Measurements from ENCODE around the gene CNOT9. TPM values are rescaled to one million over a fixed set of nuclear protein-coding genes. Genes with fewer than 3 reads are reported as not detected.

Gene CNOT9
- total RNA-seq, 1 donor from 2014 or later = 89.2 TPM

DNA sequence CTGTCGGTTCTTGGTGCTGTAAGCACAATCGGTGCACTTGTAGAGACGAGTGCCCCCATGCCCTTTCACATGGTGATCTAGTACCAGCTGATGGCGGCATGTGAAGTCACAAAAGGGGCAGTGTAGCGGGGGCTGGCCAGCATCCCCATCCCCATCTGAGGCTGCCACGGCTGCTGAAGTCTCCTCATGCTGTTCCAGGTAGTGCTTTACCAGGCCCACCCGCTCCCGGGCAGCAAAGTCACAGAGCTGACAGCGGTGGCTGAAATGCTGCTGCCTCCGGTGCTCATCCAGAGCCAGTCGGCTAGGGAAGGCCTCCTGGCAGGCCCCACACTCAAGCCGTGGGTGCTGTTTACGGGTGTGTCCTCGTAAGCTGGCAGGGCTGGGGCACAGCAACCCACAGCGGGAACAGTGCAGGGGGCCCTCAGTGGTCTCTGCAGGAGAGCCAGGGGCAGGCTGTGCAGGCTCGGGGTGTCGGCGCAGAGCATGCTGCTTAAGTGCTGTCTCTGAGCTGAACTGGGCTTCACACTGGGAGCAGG is 73.5 kb downstream of the CNOT9 start:
- H3K4me3 Mint-ChIP-seq = no peak overlapping the region
- H3K4me1 Mint-ChIP-seq = no peaks in the 10 kb centered on the region
- DNase-seq (ENCODE audit: low read depth, low spot score) = no peak
- no peaks in the 10 kb centered on the region for H3K27me3 Mint-ChIP-seq (ENCODE audit: low read depth)
- no peak overlapping the region for H3K27ac Mint-ChIP-seq (ENCODE audit: unreplicated experiment)
- TF ChIP-seq CTCF (conservative IDR thresholded peaks at IDR 0.05) = no peak
- peaks cover 14% of the 10 kb centered on the region for H3K36me3 Mint-ChIP-seq (ENCODE audit: low read depth)
- H3K9me3 Mint-ChIP-seq = no peaks in the 10 kb centered on the region

- TF ChIP-seq CTCF (conservative IDR thresholded peaks at IDR 0.05) = no peak
- H3K4me1 Mint-ChIP-seq = no peaks in the 10 kb centered on the region
- DNase-seq (ENCODE audit: low read depth, low spot score) = no peak
- H3K4me3 Mint-ChIP-seq = no peak overlapping the region
- no peak overlapping the region for H3K27ac Mint-ChIP-seq (ENCODE audit: unreplicated experiment)
- peaks cover 11% of the 10 kb centered on the region for H3K36me3 Mint-ChIP-seq (ENCODE audit: low read depth)
- H3K27me3 Mint-ChIP-seq (ENCODE audit: low read depth) = no peaks in the 10 kb centered on the region
- H3K9me3 Mint-ChIP-seq = no peaks in the 10 kb centered on the region
These were observed 74.1 kb downstream of the CNOT9 start for GRCh38 chr2:218642786-218643185.

GRCh38 chr2:218643751-218644310 is 75.2 kb downstream of the CNOT9 start:
- Mint-ChIP-seq H3K27ac (ENCODE audit: unreplicated experiment) (no peak overlapping the region), H3K4me1 (no peaks in the 10 kb centered on the region), H3K27me3 (ENCODE audit: low read depth) (no peaks in the 10 kb centered on the region), H3K4me3 (no peak overlapping the region), H3K36me3 (ENCODE audit: low read depth) (peaks cover 10% of the 10 kb centered on the region), H3K9me3 (no peaks in the 10 kb centered on the region)
- DNase-seq (ENCODE audit: low read depth, low spot score) = no peak
- no peak for TF ChIP-seq CTCF (conservative IDR thresholded peaks at IDR 0.05)

GRCh38 chr2:218644721-218645120 is 76.1 kb downstream of the CNOT9 start:
- Mint-ChIP-seq H3K36me3 (ENCODE audit: low read depth) (peaks cover 10% of the 10 kb centered on the region), H3K27ac (ENCODE audit: unreplicated experiment) (peak overlapping the region; percentile 45), H3K9me3 (no peaks in the 10 kb centered on the region), H3K4me1 (no peaks in the 10 kb centered on the region), H3K27me3 (ENCODE audit: low read depth) (no peaks in the 10 kb centered on the region), H3K4me3 (no peak overlapping the region)
- TF ChIP-seq CTCF (conservative IDR thresholded peaks at IDR 0.05) = no peak
- DNase-seq (ENCODE audit: low read depth, low spot score) = no peak

GRCh38 chr2:218645126-218645525 is 76.5 kb downstream of the CNOT9 start:
- H3K9me3 Mint-ChIP-seq = no peaks in the 10 kb centered on the region
- H3K27ac Mint-ChIP-seq (ENCODE audit: unreplicated experiment) = no peak overlapping the region
- DNase-seq (ENCODE audit: low read depth, low spot score) = no peak
- no peaks in the 10 kb centered on the region for H3K27me3 Mint-ChIP-seq (ENCODE audit: low read depth)
- no peak overlapping the region for H3K4me3 Mint-ChIP-seq
- peaks cover 10% of the 10 kb centered on the region for H3K36me3 Mint-ChIP-seq (ENCODE audit: low read depth)
- TF ChIP-seq CTCF (conservative IDR thresholded peaks at IDR 0.05) = no peak
- no peaks in the 10 kb centered on the region for H3K4me1 Mint-ChIP-seq

Other genes starting within 250 kb of the CNOT9 start
- 0.30 TPM in 1 of 2 replicates, not detected in the other for gene CATIP, start 212.0 kb upstream of the CNOT9 start, total RNA-seq
- 0.09 TPM in 1 of 2 replicates, not detected in the other for gene SLC11A1, start 186.6 kb upstream of the CNOT9 start, total RNA-seq
- 46.4 TPM in 2 replicates for gene CTDSP1, start 169.0 kb upstream of the CNOT9 start, total RNA-seq
- gene VIL1, start 149.7 kb upstream of the CNOT9 start, total RNA-seq = not detected in 2 replicates
- gene USP37, start 488 bp upstream of the CNOT9 start, total RNA-seq = 27.0 and 29.1 TPM in 2 replicates
- 0.37 and 1.1 TPM in 2 replicates for gene PLCD4, start 39.1 kb downstream of the CNOT9 start, total RNA-seq
- 50.0 and 58.2 TPM in 2 replicates for gene ZNF142, start 90.8 kb downstream of the CNOT9 start, total RNA-seq
- 41.7 and 45.2 TPM in 2 replicates for gene BCS1L, start 90.8 kb downstream of the CNOT9 start, total RNA-seq
- gene RNF25, start 103.2 kb downstream of the CNOT9 start, total RNA-seq = 35.6 and 39.2 TPM in 2 replicates
- 77.0 and 78.7 TPM in 2 replicates for gene STK36, start 103.2 kb downstream of the CNOT9 start, total RNA-seq
- gene TTLL4, start 142.0 kb downstream of the CNOT9 start, total RNA-seq = 116 and 123 TPM in 2 replicates
- 3.2 and 4.8 TPM in 2 replicates for gene CYP27A1, start 213.3 kb downstream of the CNOT9 start, total RNA-seq

Measured in neural crest cell (in vitro differentiated cells).